Measurements from ENCODE around the gene DNM1.

DNM1 gene

GRCh38 chr9:128206484-128206883 is 3.3 kb downstream of the DNM1 start:
- no peak for DNase-seq

- no peak for DNase-seq
These were observed 4.0 kb downstream of the DNM1 start for GRCh38 chr9:128206916-128207910.

GRCh38 chr9:128208386-128208785 is 5.2 kb downstream of the DNM1 start:
- DNase-seq: no peak

DNA sequence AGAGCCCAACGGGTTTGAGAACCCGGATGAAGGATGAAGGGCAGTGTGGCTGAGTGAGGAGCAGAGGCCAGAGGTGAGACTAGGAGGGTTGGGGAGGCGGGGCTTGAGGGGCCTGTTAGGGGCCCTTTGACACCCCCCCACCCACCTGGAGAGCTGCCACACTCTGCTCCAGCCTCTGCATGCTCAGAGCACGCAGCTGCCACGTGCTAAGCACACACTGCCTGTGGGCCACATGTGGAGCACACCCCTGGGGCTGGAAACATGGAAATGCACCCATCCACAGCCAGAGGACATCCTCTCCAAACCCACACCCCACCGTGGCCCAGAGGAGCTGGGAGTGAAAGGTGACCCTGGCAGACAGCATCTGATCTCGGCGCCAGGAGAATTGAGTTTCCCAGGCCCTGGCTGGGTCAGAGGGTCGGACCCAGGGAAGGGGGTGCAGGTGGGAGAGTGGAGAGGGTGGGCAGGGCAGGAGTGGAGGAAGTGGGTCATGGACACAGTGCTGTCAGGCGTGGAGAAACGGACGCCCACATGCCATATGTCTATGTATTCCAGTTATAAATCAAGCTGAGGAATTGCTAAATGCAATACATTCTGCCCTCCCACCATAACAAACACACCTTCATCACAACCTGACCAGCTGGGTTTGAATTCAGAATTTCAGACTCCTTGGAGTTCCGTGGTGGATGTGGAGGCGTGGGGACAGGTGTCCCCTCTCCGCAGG is 5.9 kb downstream of the DNM1 start:
- no peak for DNase-seq

GRCh38 chr9:128211186-128211980 is 8.2 kb downstream of the DNM1 start:
- DNase-seq: no peak

GRCh38 chr9:128211981-128212281 is 8.8 kb downstream of the DNM1 start:
- DNase-seq: no peak

- no peak for DNase-seq
These were observed 10.7 kb downstream of the DNM1 start for GRCh38 chr9:128213746-128214497.

GRCh38 chr9:128214571-128215490 is 11.7 kb downstream of the DNM1 start:
- no peak for DNase-seq

DNA sequence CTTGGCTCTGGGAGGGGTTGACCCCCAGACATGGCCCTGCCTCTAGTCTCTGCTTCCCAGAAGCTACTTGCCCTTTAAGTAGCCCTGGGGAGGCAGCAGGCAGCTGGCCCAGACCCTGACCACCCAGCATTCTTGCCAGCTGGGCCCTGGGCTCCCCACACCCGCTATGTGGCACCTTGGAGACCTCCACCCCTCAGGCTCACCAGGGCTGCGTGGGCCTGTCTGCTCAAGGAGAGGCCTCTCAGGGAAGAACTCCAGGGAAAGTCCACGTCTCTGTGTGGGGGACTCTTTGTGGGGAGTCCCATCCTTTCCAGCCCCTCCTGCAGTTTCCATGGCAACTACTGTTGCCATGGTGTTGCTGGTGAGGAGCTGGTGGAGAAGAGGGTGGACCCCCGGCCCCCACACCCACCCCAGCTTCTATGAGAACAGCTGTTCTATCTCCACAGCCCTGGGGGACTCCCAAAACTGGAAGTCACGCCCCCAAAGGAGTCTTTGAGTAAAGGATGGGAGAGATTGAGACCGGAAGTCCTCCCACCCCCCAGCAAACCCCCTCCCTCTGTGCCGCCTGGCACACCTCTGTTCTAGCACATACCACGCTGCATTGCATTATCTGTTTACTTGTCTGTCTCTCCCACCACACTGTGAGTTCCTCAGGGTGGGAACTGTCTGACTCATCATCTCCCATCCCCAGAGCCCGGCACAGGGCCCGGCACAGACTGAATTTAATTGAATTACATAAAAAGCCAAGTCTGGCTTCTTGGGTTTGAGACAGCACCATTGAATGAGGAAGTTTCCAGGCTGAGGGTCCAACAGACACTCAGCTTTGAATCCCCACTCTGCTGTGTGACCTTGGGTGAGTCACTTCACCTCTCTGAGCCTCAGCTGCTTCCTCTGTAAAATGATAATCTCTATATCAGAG is 12.6 kb downstream of the DNM1 start:
- DNase-seq: no peak

DNA sequence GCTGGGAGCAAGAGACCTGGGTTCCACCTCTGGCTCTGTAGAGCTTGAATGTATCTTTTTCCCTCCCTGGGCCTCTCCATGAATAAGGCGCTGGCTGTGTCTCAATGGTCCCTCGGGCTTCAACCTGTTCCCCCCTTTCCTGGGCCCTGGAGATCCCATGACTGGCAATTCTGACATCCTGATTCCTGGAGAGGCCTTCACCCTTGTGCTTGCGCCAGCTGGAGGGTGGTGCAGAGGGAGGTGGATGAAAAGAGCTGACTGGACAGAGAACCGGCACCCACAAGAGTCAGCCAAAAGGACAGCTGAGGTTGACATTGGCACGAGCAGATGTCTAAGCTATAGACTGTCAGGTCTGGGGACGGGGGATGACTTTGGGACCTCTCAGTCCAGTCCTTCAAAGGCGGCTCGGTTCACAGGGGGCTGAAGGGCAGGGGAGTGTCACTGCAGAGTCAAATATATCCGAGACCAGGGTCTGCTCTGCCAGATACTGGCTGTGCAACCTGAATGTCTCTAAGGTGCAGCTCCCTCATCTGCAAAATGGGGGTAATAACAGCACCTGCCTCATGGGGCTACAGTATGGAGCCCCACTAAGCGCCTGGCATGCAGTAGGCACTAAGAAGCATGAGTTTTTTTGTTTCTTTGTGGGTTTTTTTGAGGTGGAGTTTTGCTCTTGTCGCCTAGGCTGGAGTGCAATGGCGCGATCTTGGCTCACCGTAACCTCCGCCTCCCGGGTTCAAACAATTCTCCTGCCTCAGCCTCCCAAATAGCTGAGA is 13.8 kb downstream of the DNM1 start:
- no peak for DNase-seq

DNA sequence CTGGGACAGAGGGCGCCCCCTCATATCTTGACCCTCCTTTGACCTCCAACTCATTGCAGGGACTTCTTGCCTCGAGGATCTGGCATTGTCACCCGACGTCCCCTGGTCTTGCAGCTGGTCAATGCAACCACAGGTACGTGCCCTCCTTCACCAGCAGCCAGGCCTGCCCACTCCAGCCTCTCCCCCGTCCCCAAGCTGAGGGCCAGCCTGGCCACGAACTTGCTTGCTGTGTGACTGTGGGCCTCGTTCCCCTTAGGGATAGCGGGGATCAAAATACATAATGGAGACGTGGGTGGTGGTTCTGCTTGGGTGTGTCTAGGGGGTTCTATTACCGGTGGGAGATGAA is 15.0 kb downstream of the DNM1 start:
- DNase-seq: no peak

DNA sequence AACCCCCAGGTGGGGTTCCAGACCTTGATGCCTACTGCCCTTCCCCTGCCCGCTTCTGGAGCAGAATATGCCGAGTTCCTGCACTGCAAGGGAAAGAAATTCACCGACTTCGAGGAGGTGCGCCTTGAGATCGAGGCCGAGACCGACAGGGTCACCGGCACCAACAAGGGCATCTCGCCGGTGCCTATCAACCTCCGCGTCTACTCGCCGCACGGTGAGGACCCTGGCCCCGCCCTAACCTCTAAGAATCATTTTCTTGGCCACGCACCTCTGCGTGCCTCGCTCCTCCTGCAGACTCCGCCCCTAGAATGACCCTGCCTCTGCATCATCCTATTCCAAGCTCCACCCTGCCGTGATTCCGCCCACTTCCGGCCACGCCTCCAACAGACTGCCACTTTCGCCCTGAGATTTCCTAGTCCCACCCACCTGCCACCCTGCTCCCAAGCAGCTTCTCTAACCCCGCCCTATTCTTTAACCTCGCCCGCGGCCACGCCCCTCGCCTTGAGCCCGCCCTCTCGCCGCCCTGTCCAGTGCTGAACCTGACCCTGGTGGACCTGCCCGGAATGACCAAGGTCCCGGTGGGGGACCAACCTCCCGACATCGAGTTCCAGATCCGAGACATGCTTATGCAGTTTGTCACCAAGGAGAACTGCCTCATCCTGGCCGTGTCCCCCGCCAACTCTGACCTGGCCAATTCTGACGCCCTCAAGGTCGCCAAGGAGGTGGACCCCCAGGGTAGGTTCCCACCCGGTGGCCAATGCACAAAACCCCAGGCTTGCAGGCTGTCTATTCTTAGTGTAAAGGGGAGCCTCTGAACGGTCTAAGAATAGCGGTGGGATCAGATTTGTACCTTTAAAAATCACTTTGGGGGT is 15.6 kb downstream of the DNM1 start:
- peak; percentile 95 for DNase-seq

GRCh38 chr9:128219831-128220230 is 16.7 kb downstream of the DNM1 start:
- no peak for DNase-seq

GRCh38 chr9:128222026-128222425 is 18.8 kb downstream of the DNM1 start:
- no peak for DNase-seq

- DNase-seq: no peak
These were observed 19.9 kb downstream of the DNM1 start for GRCh38 chr9:128222880-128223670.

- no peak for DNase-seq
These were observed 21.7 kb downstream of the DNM1 start for GRCh38 chr9:128224877-128225276.

DNA sequence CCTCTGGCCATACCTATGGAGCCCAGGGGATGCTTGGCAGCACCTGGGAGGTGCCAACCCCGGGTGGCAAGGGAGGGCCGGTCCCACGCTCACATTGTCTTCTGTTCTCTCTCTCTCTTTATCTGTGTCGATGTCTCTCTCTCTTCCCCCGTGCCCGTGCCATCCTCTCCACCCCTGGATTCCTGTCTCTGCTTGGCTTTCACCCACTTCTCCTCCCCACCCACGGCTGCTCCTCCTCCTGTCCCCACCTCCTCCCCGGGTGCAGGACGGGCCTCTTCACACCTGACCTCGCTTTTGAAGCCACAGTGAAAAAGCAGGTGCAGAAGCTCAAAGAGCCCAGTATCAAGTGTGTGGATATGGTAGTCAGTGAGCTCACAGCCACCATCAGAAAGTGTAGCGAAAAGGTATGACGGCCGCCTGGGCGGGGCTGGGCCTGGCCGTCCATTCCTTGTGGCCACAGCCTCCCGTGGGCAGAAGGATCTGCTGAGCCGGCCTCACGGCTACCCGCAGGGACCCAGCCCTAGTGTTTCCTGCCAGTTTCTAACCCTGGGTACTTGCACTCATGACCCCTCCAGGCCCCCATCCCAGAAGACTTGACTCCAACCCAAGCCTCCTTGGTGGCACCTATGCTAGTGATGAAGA is 22.7 kb downstream of the DNM1 start:
- no peak for DNase-seq
